ENCODE data around the gene SRGAP1.

Gene SRGAP1

DNA sequence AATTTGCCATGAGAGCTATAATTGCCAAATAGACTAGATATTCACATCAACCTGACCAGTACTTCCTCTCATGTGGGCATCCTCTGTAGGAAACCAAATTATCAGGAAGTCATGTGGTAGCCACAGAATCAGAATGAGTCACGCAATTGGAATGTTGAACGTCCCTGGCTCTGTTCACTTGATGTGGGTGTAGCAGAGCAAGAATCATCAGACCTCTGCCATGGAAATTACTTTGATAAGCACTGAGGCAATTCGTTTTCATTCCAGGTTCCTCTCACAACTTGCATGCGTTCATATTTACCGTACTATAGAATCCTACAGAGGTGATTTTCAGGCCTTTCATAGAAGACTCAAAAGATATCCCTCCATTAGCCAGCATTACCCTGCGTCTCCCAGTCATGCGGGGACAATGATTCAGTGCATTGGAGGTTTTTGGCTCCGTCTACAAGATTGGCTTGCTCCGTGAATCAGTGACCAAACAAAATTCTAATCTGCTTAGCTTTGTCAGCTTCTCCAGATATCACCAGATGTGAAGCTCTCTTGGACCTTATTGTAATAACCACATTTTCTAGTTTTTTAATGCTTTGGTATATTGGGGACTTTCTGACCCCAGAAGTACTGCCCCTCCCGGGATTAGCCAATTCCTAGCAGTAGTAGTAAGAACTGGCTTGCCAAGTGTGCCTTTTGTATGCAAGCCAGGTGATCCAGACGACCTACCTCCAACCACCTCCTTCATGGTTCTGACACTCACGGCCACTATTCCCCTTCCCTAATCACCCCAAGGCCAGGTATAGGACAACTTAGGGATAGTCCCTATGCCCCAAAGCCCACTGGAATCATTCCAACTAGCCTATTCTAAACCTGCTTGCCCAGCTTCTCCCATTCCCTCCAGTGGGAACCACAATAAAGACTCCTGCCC is 244.2 kb downstream of the SRGAP1 start:
- no peak for TF ChIP-seq GATA2 (IDR thresholded peaks at IDR 0.05; ENCODE audit: low read depth, low read length)
- no peak for TF ChIP-seq GATA3 (IDR thresholded peaks at IDR 0.05; ENCODE audit: low read depth, low read length)

DNA sequence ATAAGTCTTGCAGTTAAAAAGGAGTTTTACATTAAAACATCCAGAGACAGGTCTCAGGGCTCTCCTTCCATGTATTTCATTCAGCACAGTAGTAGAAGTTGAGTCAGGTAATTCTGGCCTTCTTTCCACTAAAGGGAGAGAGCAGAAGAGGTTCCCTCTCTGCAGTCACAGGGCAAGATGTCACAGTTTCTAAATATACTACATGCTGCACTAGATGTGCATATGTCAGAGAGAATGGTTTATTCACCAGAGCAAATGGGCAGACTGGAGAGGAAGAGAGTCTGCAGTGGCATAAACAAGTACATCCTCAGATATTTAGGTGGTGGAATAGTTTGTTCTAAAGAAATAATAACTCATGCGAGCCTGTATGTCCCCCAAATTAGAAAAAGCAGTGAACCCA is 245.5 kb downstream of the SRGAP1 start:
- TF ChIP-seq GATA2 (IDR thresholded peaks at IDR 0.05; ENCODE audit: low read depth, low read length): no peak
- TF ChIP-seq GATA3 (IDR thresholded peaks at IDR 0.05; ENCODE audit: low read depth, low read length): no peak

DNA sequence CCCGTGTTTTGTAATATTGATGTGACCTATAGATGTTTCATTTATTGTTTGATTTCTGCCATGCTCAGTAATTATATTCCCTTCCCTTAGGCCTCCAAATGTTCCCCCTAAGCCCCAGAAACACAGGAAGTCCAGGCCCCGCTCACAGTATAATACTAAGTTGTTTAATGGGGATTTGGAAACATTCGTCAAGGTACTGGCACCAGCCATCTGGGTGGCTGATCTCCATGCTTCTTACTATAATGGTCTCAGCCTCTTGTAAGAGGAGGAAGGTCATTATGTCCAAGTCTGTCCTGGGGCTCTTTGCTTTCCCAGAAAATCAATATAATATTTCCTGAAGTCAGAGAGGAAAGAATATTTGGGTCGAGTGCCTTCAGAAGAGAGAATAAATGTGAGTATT is 246.7 kb downstream of the SRGAP1 start:
- TF ChIP-seq GATA2 (IDR thresholded peaks at IDR 0.05; ENCODE audit: low read depth, low read length) (no peak), GATA3 (IDR thresholded peaks at IDR 0.05; ENCODE audit: low read depth, low read length) (no peak)

DNA sequence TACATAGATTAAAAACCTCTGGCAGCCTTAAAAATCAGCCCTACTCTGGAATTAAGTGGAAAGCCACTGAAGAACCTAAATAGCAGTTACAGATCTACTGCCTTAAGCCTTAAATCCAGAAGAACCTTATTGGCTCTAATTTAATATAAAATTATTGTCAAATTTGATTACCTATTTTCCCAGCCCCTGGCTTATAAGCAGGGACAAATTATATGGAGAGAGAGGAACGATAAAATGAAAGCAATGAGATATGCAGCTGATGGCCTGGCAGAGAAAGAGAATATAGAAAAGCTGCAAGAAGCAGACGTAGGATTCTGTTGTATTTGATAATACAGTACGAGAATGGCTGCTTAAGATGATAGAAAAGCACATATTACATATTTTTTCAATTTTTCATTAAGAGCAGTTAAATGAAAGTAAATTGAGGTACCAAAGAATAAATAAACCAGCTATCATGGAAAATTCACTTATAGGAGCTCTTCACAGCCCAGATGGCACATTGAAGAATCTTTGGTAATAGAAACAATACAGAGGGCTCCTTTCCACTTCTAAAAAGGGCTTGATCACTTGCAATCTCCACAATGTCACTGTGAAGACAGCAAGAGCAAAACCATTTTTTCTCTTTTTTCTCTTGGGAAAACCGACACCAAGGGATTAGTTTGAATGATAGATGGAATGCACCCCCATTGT is 248.2 kb downstream of the SRGAP1 start:
- TF ChIP-seq GATA3 (IDR thresholded peaks at IDR 0.05; ENCODE audit: low read depth, low read length): 0 out of 2 replicates have a peak, but pooled peaks have one; percentile 28
- no peak for TF ChIP-seq GATA2 (IDR thresholded peaks at IDR 0.05; ENCODE audit: low read depth, low read length)

DNA sequence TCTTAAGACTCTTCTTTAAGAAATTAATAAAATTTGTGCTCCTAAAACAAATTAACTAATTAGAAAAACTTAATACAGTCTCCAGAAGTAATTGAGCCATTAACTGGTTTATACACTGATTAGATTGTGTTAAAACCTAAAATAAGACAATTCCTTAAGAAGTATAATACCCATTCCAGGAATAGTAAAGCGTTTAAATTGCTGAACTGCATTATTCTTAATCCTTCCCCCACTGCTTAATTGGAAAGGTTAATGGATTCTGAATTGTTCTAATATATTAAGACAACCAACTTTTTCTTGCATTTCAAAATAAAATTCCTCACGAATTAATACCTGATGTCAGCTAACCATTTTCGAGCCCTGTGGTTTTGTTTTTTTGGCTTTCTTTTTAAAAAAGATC is 249.2 kb downstream of the SRGAP1 start:
- TF ChIP-seq GATA3 (IDR thresholded peaks at IDR 0.05; ENCODE audit: low read depth, low read length) (no peak), GATA2 (IDR thresholded peaks at IDR 0.05; ENCODE audit: low read depth, low read length) (no peak)

DNA sequence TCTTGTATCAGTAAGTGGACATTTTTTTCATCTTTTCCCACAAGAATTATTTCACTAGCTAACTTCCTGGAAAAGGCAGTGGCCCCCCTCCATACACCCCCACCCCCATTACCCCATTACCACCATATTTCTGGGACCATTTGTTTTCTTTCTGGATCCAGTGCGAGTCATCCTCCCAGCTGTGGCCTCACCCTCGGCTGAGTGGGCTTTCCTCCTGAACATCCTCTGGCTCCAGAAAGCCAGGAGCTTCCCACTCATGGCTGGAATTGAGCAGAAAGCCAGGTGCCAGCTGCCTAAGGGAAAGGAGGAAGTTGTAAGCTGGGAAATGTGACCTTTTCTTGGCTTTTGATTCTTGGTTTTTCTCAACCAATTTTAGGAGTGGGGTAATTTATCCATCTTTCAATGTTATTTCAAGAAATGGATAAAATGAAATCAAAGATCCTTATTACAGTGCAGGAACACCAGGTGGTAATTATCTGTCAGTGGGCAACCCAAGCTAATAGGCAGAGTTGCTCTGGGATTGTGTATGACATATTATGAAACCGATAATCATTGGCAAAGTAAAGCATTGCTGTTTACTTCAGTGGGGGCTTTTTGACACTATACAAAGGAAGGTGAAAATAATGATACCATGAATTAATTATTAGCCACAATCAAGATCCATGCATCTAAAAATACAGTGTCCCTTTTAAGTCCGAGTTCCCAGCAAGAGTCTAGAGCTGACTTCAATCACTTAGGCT is 253.0 kb downstream of the SRGAP1 start:
- TF ChIP-seq GATA2 (IDR thresholded peaks at IDR 0.05; ENCODE audit: low read depth, low read length) (no peak), GATA3 (IDR thresholded peaks at IDR 0.05; ENCODE audit: low read depth, low read length) (no peak)

GRCh38 chr12:64098709-64099354 is 254.3 kb downstream of the SRGAP1 start:
- TF ChIP-seq GATA3 (IDR thresholded peaks at IDR 0.05; ENCODE audit: low read depth, low read length): no peak
- no peak for TF ChIP-seq GATA2 (IDR thresholded peaks at IDR 0.05; ENCODE audit: low read depth, low read length)

DNA sequence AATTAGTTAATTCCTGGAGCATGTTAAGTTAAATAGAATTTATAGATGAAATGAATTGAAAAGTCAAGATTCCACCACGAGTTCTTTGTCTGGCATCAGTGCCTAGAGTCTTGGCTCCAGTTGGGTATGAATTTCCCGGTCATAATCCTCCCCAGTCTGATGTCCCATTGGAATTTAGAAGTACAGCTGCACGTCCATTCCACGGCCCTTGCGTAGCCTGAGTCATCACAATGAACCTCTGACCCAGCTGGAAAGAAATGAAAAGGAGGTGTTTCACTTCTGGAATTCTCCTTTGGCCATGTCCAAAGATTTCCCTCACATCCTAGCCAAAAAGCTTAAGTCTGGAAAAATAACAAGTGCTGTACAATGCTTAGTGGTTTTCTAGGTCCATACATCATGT is 254.9 kb downstream of the SRGAP1 start:
- TF ChIP-seq GATA3 (IDR thresholded peaks at IDR 0.05; ENCODE audit: low read depth, low read length): no peak
- TF ChIP-seq GATA2 (IDR thresholded peaks at IDR 0.05; ENCODE audit: low read depth, low read length): no peak

- no peak for TF ChIP-seq GATA3 (IDR thresholded peaks at IDR 0.05; ENCODE audit: low read depth, low read length)
- TF ChIP-seq GATA2 (IDR thresholded peaks at IDR 0.05; ENCODE audit: low read depth, low read length): no peak
Observed at GRCh38 chr12:64102339-64102738, 257.8 kb downstream of the SRGAP1 start.

- TF ChIP-seq GATA3 (IDR thresholded peaks at IDR 0.05; ENCODE audit: low read depth, low read length) (no peak), GATA2 (IDR thresholded peaks at IDR 0.05; ENCODE audit: low read depth, low read length) (no peak)
Observed at GRCh38 chr12:64103825-64104740, 259.6 kb downstream of the SRGAP1 start.

GRCh38 chr12:64105026-64105425 is 260.5 kb downstream of the SRGAP1 start:
- no peak for TF ChIP-seq GATA3 (IDR thresholded peaks at IDR 0.05; ENCODE audit: low read depth, low read length)

DNA sequence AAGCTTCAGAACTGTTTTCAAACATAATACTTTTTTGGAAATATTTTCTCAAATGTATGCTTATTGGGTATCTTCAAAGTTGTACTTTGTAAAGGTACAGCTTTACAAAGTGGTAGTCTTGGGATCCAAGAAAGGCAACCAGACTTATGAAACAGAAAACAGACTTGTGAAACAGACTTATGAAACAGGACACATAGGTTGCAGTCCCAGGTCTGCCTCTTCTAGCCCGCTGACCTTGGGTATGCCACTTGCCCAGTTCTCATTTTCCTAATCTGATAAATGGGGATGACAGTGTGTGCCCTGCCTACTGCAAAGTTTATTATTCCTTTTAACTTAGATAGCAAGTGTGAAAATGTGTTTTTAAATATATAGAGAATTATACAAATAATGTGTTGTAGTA is 263.3 kb downstream of the SRGAP1 start:
- no peak for TF ChIP-seq GATA3 (IDR thresholded peaks at IDR 0.05; ENCODE audit: low read depth, low read length)
- no peak for TF ChIP-seq GATA2 (IDR thresholded peaks at IDR 0.05; ENCODE audit: low read depth, low read length)

DNA sequence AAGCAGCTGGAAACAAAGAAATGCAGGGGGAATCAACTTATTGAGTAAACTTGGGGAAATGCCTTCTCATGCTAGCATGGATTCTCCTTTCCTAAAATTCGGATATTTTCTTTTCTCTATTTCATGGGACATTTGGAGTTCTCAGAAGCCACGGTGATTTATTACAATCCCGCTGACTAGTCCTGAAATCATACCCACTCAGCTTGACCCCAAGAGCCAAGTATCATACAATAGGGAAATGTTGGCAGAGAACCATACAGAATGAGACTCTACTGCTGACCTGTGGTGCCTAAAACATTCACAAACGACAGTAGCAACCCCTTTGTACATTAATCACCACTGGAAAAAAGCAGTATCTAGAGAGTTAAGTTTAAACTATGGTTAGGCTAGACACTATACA is 265.2 kb downstream of the SRGAP1 start:
- no peak for TF ChIP-seq GATA3 (IDR thresholded peaks at IDR 0.05; ENCODE audit: low read depth, low read length)
- no peak for TF ChIP-seq GATA2 (IDR thresholded peaks at IDR 0.05; ENCODE audit: low read depth, low read length)

All from SH-SY5Y (cell line).